Bone marrow (tissue), 2 donors: ENCODE measurements around the gene SCN8A.

Experiments used
- DNase-seq, 2 donors: peaks; one replicate each; lab custom pipeline; 2025; lab: John Stamatoyannopoulos, UW

SCN8A gene

GRCh38 chr12:51669996-51670395 is 79.0 kb downstream of the SCN8A start:
- DNase-seq, result no peak

- no peak for DNase-seq
Observed at GRCh38 chr12:51672334-51672733, 81.3 kb downstream of the SCN8A start.

GRCh38 chr12:51675071-51675803 is 84.2 kb downstream of the SCN8A start:
- no peak for DNase-seq

- DNase-seq, result no peak
Observed at GRCh38 chr12:51676875-51677274, 85.8 kb downstream of the SCN8A start.

GRCh38 chr12:51677284-51677968 is 86.4 kb downstream of the SCN8A start:
- no peak for DNase-seq

- peak in 1 of 2 donors; percentile 24 for DNase-seq
Observed at GRCh38 chr12:51678086-51678724, 87.2 kb downstream of the SCN8A start.

GRCh38 chr12:51682981-51683380 is 91.9 kb downstream of the SCN8A start:
- DNase-seq, result no peak

- no peak for DNase-seq
Observed at GRCh38 chr12:51683763-51684357, 92.8 kb downstream of the SCN8A start.

- no peak for DNase-seq
Observed at GRCh38 chr12:51686727-51687126, 95.7 kb downstream of the SCN8A start.

- no peak for DNase-seq
Observed at GRCh38 chr12:51687177-51687576, 96.1 kb downstream of the SCN8A start.

- DNase-seq, result no peak
Observed at GRCh38 chr12:51687614-51688013, 96.6 kb downstream of the SCN8A start.

GRCh38 chr12:51689983-51690382 is 99.0 kb downstream of the SCN8A start:
- no peak for DNase-seq

GRCh38 chr12:51692016-51692415 is 101.0 kb downstream of the SCN8A start:
- no peak for DNase-seq

- no peak for DNase-seq
Observed at GRCh38 chr12:51693569-51693968, 102.5 kb downstream of the SCN8A start.

GRCh38 chr12:51694146-51694545 is 103.1 kb downstream of the SCN8A start:
- no peak for DNase-seq

GRCh38 chr12:51695241-51696010 is 104.4 kb downstream of the SCN8A start:
- DNase-seq, result no peak

GRCh38 chr12:51699219-51699618 is 108.2 kb downstream of the SCN8A start:
- no peak for DNase-seq

GRCh38 chr12:51700887-51701286 is 109.9 kb downstream of the SCN8A start:
- no peak for DNase-seq

GRCh38 chr12:51702587-51702986 is 111.6 kb downstream of the SCN8A start:
- no peak for DNase-seq

GRCh38 chr12:51705450-51705849 is 114.4 kb downstream of the SCN8A start:
- no peak for DNase-seq

- no peak for DNase-seq
Observed at GRCh38 chr12:51706206-51706605, 115.2 kb downstream of the SCN8A start.

GRCh38 chr12:51714666-51715065 is 123.6 kb downstream of the SCN8A start:
- DNase-seq, result no peak
